IMR-90 (cell line): ENCODE data around the gene KDM4B. TPM values are rescaled to one million over a fixed set of nuclear protein-coding genes. Genes with fewer than 3 reads are reported as not detected.

Source experiments
- ATAC-seq: fragments of 200-7000 bp; cut with Tn5 transposase; 2 replicates; pipeline ENCODE4 v1.9.1; 2020; ENCODE audit warnings: low read depth, mild to moderate bottlenecking, moderate library complexity
- BruUV-seq: library from RNA; stranded (reverse); fragments of 400-500 nt; replicated peaks from 2 replicates; lab custom pipeline; 2021; lab: Mats Ljungman, UMichigan
- CTCF ChIA-PET: fragments of 300-600 bp; formaldehyde crosslinking; extraction: SDS; loops from one replicate; lab custom pipeline; 2021; ENCODE audit warnings: antibody characterized with exemption; lab: Yijun Ruan, JAX
- POLR2A ChIA-PET: fragments of 300-600 bp; sonication (Branson Sonifier 250); formaldehyde crosslinking; loops from one replicate; lab custom pipeline; 2022; ENCODE audit warnings: antibody characterized with exemption; ENCODE audit not compliant: unreplicated experiment; lab: Charles Lee
- DNase-seq: peaks from one replicate; pipeline ENCODE4 v3.0.0; 2013
- H2AFZ ChIP-seq: replicated peaks from 2 replicates; pipeline ENCODE3; 2013; ENCODE audit warnings: low read length, mild to moderate bottlenecking; ENCODE audit not compliant: poor library complexity
- H2AK5ac ChIP-seq: 2 replicates; pipeline ENCODE4 v1.6.1; 2013; ENCODE audit warnings: low read depth, low read length, inconsistent platforms
- H2AK9ac ChIP-seq: replicated peaks from 2 replicates; pipeline ENCODE3; 2013; ENCODE audit warnings: mild to moderate bottlenecking, low read depth, low read length, moderate library complexity; ENCODE audit not compliant: poor library complexity
- H2BK120ac ChIP-seq: 2 replicates; pipeline ENCODE4 v1.6.1; 2013; ENCODE audit warnings: low read depth, low read length, inconsistent platforms
- H2BK15ac ChIP-seq: 3 replicates; pipeline ENCODE4 v1.6.1; 2013; ENCODE audit warnings: low read depth, low read length, inconsistent platforms
- H2BK20ac ChIP-seq: 2 replicates; pipeline ENCODE4 v1.6.1; 2013; ENCODE audit warnings: low read depth, mild to moderate bottlenecking, inconsistent platforms, low read length, moderate library complexity
- H2BK5ac ChIP-seq: 2 replicates; pipeline ENCODE4 v1.6.1; 2013; ENCODE audit warnings: mild to moderate bottlenecking, low read depth, low read length, inconsistent platforms; ENCODE audit not compliant: poor library complexity, severe bottlenecking
- H3K14ac ChIP-seq: replicated peaks from 2 replicates; pipeline ENCODE4 v1.6.1; 2013; ENCODE audit warnings: low read depth, low read length, inconsistent platforms
- H3K18ac ChIP-seq: 2 replicates; pipeline ENCODE4 v1.6.1; 2013; ENCODE audit warnings: low read depth, low read length, control low read depth
- H3K23ac ChIP-seq: 2 replicates; pipeline ENCODE4 v1.6.1; 2013; ENCODE audit warnings: low read depth, low read length, inconsistent platforms
- H3K27ac ChIP-seq: 2 replicates; pipeline ENCODE4 v1.5.1; 2013; ENCODE audit warnings: mild to moderate bottlenecking, control low read depth, low read length; ENCODE audit not compliant: insufficient read depth
- H3K27me3 ChIP-seq: 2 replicates; pipeline ENCODE4 v1.6.1; 2013; ENCODE audit warnings: low read length; ENCODE audit not compliant: control insufficient read depth, insufficient read depth
- H3K36me3 ChIP-seq: 2 replicates; pipeline ENCODE4 v1.6.1; 2013; ENCODE audit warnings: low read length, mixed read lengths; ENCODE audit not compliant: control insufficient read depth, insufficient read depth
- H3K4ac ChIP-seq: 2 replicates; pipeline ENCODE4 v1.6.1; 2013; ENCODE audit warnings: low read depth, low read length, inconsistent platforms
- H3K4me1 ChIP-seq: 2 replicates; pipeline ENCODE4 v1.6.1; 2013; ENCODE audit warnings: low read length, mixed read lengths; ENCODE audit not compliant: control insufficient read depth, insufficient read depth
- H3K4me2 ChIP-seq: 2 replicates; pipeline ENCODE4 v1.6.1; 2013; ENCODE audit warnings: low read depth, mild to moderate bottlenecking, control low read depth, low read length, moderate library complexity
- H3K4me3 ChIP-seq: 2 replicates; pipeline ENCODE4 v1.5.1; 2013; ENCODE audit warnings: low read depth, mild to moderate bottlenecking, control low read depth, low read length, moderate library complexity; ENCODE audit not compliant: insufficient read depth
- H3K56ac ChIP-seq: 2 replicates; pipeline ENCODE4 v1.6.1; 2013; ENCODE audit warnings: low read length, inconsistent platforms; ENCODE audit not compliant: insufficient read depth; ENCODE audit errors: extremely low read depth
- H3K79me1 ChIP-seq, 2 experiments: 2 replicates each; pipeline ENCODE4 v1.6.1; 2013; ENCODE audit warnings: low read length in 2 of 2, inconsistent platforms in 1 of 2, low read depth in 1 of 2
- H3K9ac ChIP-seq: 2 replicates; pipeline ENCODE4 v1.6.1; 2013; ENCODE audit warnings: low read depth, low read length, control low read depth
- H3K9me1 ChIP-seq: 2 replicates; pipeline ENCODE4 v1.6.1; 2013; ENCODE audit warnings: low read length, inconsistent platforms; ENCODE audit not compliant: insufficient read depth
- H3K9me3 ChIP-seq: 2 replicates; pipeline ENCODE4 v1.6.1; 2013; ENCODE audit warnings: low read length; ENCODE audit not compliant: control insufficient read depth, insufficient read depth
- H4K20me1 ChIP-seq: 2 replicates; pipeline ENCODE4 v1.6.1; 2013; ENCODE audit warnings: low read length, inconsistent platforms; ENCODE audit not compliant: insufficient read depth
- H4K5ac ChIP-seq: 2 replicates; pipeline ENCODE4 v1.6.1; 2013; ENCODE audit warnings: mild to moderate bottlenecking, low read depth, low read length, control low read depth
- H4K8ac ChIP-seq, 2 experiments: 2 replicates each; pipeline ENCODE4 v1.6.1; 2013; ENCODE audit warnings: low read depth in 2 of 2, low read length in 2 of 2, control low read depth in 1 of 2, inconsistent platforms in 1 of 2
- H4K91ac ChIP-seq: 2 replicates; pipeline ENCODE4 v1.6.1; 2013; ENCODE audit warnings: low read depth, low read length, inconsistent platforms; ENCODE audit not compliant: insufficient read depth
- BHLHE40 ChIP-seq: fragments of 150-350 bp; IDR thresholded peaks from 2 replicates; pipeline ENCODE4 v1.6.1; 2016; ENCODE audit warnings: mild to moderate bottlenecking, low read depth, low read length
- CEBPB ChIP-seq: IDR thresholded peaks from 2 replicates; pipeline ENCODE4 v1.6.1; 2012; ENCODE audit warnings: low read depth, low read length, improper control_type of control experiment
- CHD1 ChIP-seq: IDR thresholded peaks from 2 replicates; pipeline ENCODE4 v1.6.1; 2012; ENCODE audit warnings: low read depth, low read length, improper control_type of control experiment
- FOS ChIP-seq: fragments of 150-350 bp; IDR thresholded peaks from 2 replicates; pipeline ENCODE4 v1.6.1; 2016; ENCODE audit warnings: low read depth, low read length
- MAFK ChIP-seq: IDR thresholded peaks from 2 replicates; pipeline ENCODE4 v1.6.1; 2012; ENCODE audit warnings: low read depth, low read length, improper control_type of control experiment
- MAZ ChIP-seq: IDR thresholded peaks from 2 replicates; pipeline ENCODE4 v1.6.1; 2012; ENCODE audit warnings: low read depth, mild to moderate bottlenecking, low read length, improper control_type of control experiment, moderate library complexity, borderline replicate concordance
- MXI1 ChIP-seq: IDR thresholded peaks from 2 replicates; pipeline ENCODE4 v1.6.1; 2012; ENCODE audit warnings: low read depth, mild to moderate bottlenecking, low read length, moderate library complexity, borderline replicate concordance
- NFE2L2 ChIP-seq: fragments of 150-350 bp; IDR thresholded peaks from 2 replicates; pipeline ENCODE4 v1.6.1; 2016; ENCODE audit warnings: low read depth, mild to moderate bottlenecking, low read length
- POLR2A ChIP-seq: IDR thresholded peaks from 2 replicates; pipeline ENCODE4 v1.6.1; 2012; ENCODE audit warnings: mild to moderate bottlenecking, low read depth, low read length
- RAD21 ChIP-seq: IDR thresholded peaks from 2 replicates; pipeline ENCODE4 v1.6.1; 2012; ENCODE audit warnings: low read length, improper control_type of control experiment
- RCOR1 ChIP-seq: IDR thresholded peaks from 2 replicates; pipeline ENCODE4 v1.6.1; 2012; ENCODE audit warnings: mild to moderate bottlenecking, low read length, improper control_type of control experiment; ENCODE audit not compliant: insufficient replicate concordance
- RFX5 ChIP-seq: IDR thresholded peaks from 2 replicates; pipeline ENCODE4 v1.8.0; 2012; ENCODE audit warnings: low read depth, mild to moderate bottlenecking, low read length, moderate library complexity
- SMC3 ChIP-seq: fragments of 150-350 bp; IDR thresholded peaks from 2 replicates; pipeline ENCODE4 v1.6.1; 2016; ENCODE audit warnings: low read depth, mild to moderate bottlenecking, antibody characterized with exemption, low read length, moderate library complexity
- WGBS, 2 experiments: methylation state at CpG; one replicate each; pipeline versions ENCODE4 v1.1.5 to v1.1.7; 2013; ENCODE audit warnings: missing lambda C conversion rate in 2 of 2; ENCODE audit not compliant: insufficient read length in 1 of 2; ENCODE audit errors: extremely low coverage in 2 of 2; 5-methylcytosine and 5-hydroxymethylcytosine counted together
- dilution Hi-C: fragments of 300-500 bp; cut with HindIII; formaldehyde crosslinking; loops from one replicate; pipeline ENCODE4 v1.14.3; 2018; ENCODE audit warnings: low sequenced_read_pairs; ENCODE audit not compliant: unreplicated experiment
- in situ Hi-C: fragments of 300-500 bp; cut with MboI; formaldehyde crosslinking; loops from 3 replicates; pipeline ENCODE4 v1.14.3; 2019; ENCODE audit warnings: low sequenced_read_pairs, inconsistent platforms, mixed read lengths
- intact Hi-C: fragments of 100-400 bp; cut with micrococcal nuclease; formaldehyde crosslinking; loops from 2 replicates; pipeline ENCODE4 v1.10.0; 2022
- polyA plus RNA-seq, 3 experiments: library from polyadenylated mRNA; depleted of rRNA; stranded (reverse); fragments of >200 nt; gene quantifications; 2 replicates each; pipeline ENCODE4 v1.2.3, GENCODE V29; 2012; ENCODE audit warnings: low replicate concordance in 1 of 3
- total RNA-seq: library from RNA; depleted of rRNA; stranded (reverse); fragments of >200 nt; gene quantifications from 2 replicates; pipeline ENCODE4 v1.2.3, GENCODE V29; 2012
- TF ChIP-seq, protein P1 (sequence below): fragments of 150-350 bp; IDR thresholded peaks from 2 replicates; pipeline ENCODE4 v1.6.1; 2017; ENCODE audit warnings: mild to moderate bottlenecking, antibody characterized with exemption, low read length, low read depth
- TF ChIP-seq, protein P2 (sequence below): conservative IDR thresholded peaks from 2 replicates; pipeline ENCODE4 v1.5.1; 2012; ENCODE audit warnings: mild to moderate bottlenecking, low read depth, low read length, improper control_type of control experiment
- TF ChIP-seq, protein P3 (sequence below): fragments of 150-350 bp; IDR thresholded peaks from 2 replicates; pipeline ENCODE4 v1.6.1; 2016; ENCODE audit warnings: low read depth, mild to moderate bottlenecking, low read length, moderate library complexity, borderline replicate concordance

Gene KDM4B
- total and polyA plus RNA-seq, 2 of the 4 experiments (the other 2 are of a cell fraction), result 5.0 to 17.9 TPM

DNA sequence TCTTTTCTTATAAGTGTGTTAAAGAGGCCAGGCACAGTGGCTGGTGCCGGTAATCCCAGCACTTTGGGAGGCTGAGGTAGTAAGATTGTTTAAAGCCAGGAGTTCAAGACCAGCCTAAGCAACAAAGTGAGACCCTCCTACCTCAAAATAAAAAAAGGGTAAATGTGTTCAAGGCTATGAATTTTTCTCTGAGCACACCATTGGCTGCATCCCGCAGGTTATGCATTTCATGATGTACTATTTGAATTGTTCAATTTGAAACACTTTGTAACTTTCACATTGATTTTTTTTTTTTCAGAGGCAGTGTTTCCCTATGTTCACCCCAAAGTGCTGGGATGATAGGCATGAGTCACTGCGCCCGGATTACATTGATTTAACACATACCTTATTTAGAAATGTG, 233.6 kb downstream of the KDM4B start:
- TF ChIP-seq POLR2A (no peak), FOS (no peak), BHLHE40 (no peak), NFE2L2 (no peak), RAD21 (no peak), SMC3 (no peak), MAZ (no peak), MXI1 (no peak), MAFK (no peak), CHD1 (no peak), RFX5 (no peak), CEBPB (no peak), RCOR1 (no peak)
- TF ChIP-seq, protein P1, sequence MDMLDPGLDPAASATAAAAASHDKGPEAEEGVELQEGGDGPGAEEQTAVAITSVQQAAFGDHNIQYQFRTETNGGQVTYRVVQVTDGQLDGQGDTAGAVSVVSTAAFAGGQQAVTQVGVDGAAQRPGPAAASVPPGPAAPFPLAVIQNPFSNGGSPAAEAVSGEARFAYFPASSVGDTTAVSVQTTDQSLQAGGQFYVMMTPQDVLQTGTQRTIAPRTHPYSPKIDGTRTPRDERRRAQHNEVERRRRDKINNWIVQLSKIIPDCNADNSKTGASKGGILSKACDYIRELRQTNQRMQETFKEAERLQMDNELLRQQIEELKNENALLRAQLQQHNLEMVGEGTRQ, result no peak
- TF ChIP-seq, protein P2, sequence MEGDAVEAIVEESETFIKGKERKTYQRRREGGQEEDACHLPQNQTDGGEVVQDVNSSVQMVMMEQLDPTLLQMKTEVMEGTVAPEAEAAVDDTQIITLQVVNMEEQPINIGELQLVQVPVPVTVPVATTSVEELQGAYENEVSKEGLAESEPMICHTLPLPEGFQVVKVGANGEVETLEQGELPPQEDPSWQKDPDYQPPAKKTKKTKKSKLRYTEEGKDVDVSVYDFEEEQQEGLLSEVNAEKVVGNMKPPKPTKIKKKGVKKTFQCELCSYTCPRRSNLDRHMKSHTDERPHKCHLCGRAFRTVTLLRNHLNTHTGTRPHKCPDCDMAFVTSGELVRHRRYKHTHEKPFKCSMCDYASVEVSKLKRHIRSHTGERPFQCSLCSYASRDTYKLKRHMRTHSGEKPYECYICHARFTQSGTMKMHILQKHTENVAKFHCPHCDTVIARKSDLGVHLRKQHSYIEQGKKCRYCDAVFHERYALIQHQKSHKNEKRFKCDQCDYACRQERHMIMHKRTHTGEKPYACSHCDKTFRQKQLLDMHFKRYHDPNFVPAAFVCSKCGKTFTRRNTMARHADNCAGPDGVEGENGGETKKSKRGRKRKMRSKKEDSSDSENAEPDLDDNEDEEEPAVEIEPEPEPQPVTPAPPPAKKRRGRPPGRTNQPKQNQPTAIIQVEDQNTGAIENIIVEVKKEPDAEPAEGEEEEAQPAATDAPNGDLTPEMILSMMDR, result no peak
- TF ChIP-seq, protein P3, sequence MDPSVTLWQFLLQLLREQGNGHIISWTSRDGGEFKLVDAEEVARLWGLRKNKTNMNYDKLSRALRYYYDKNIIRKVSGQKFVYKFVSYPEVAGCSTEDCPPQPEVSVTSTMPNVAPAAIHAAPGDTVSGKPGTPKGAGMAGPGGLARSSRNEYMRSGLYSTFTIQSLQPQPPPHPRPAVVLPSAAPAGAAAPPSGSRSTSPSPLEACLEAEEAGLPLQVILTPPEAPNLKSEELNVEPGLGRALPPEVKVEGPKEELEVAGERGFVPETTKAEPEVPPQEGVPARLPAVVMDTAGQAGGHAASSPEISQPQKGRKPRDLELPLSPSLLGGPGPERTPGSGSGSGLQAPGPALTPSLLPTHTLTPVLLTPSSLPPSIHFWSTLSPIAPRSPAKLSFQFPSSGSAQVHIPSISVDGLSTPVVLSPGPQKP, result no peak
- POLR2A ChIA-PET, result no interaction called here

More for the DNA sequence above, 233.6 kb downstream of the KDM4B start:
- Histone ChIP-seq H3K27me3 (no peaks in the 10 kb centered on the region), H3K23ac (no peak overlapping the region), H2AK5ac (no peak overlapping the region), H3K9me1 (no peaks in the 10 kb centered on the region), H2BK15ac (no peak overlapping the region), H3K4me3 (no peak overlapping the region), H3K27ac (no peak overlapping the region), H2BK120ac (no peak overlapping the region), H2AK9ac (no peak overlapping the region), H3K18ac (no peak overlapping the region), H4K5ac (no peak overlapping the region), H4K8ac (no peak overlapping the region), H2BK20ac (no peak overlapping the region), H3K4ac (no peak overlapping the region), H3K4me1 (no peaks in the 10 kb centered on the region), H4K20me1 (no peaks in the 10 kb centered on the region; the same call in 1 of the 2 replicates), H3K56ac (no peak overlapping the region), H4K91ac (no peak overlapping the region), H2AFZ (no peak overlapping the region), H3K9ac (no peak overlapping the region), H3K14ac (no peak overlapping the region), H3K4me2 (no peak overlapping the region), H2BK5ac (no peak overlapping the region), H3K9me3 (peaks cover 19% of the 10 kb centered on the region), H3K36me3 (peaks cover 13% of the 10 kb centered on the region), H3K79me1 (no peaks in the 10 kb centered on the region)
- intact Hi-C loops (no loop called here), in situ Hi-C loops (no loop called here), dilution Hi-C loops (no loop called here)
- CTCF ChIA-PET, result no interaction called here
- BruUV-seq, result no TSS peak
- DNase-seq, result no peak
- WGBS, 2 experiments, result no CpG with 5 or more reads among the region's 4 CpGs
- no peak for ATAC-seq
